ENCODE measurements around the gene PRR23A. TPM values are rescaled to one million over a fixed set of nuclear protein-coding genes. Genes with fewer than 3 reads are reported as not detected.

PRR23A gene
- total and polyA plus RNA-seq, 2 of the 8 experiments (the other 6 are each of a cell fraction or from before 2014, with no cell fraction given): not detected

GRCh38 chr3:139020036-139020867 is 14.2 kb upstream of the PRR23A start (continued):
- TF ChIP-seq CHD7 (IDR thresholded peaks at IDR 0.05; ENCODE audit: insufficient replicate concordance, low read length): no peak
- TF ChIP-seq SP4 (IDR thresholded peaks at IDR 0.05; ENCODE audit: low read length): no peak
- TF ChIP-seq CREB1 (IDR thresholded peaks at IDR 0.05): no peak
- no peak for TF ChIP-seq POLR2A (IDR thresholded peaks at IDR 0.05; ENCODE audit: control extremely low read depth in 1 of 2, low read depth in 2 of 2, low read length in 2 of 2)
- no peak for TF ChIP-seq SP1 (IDR thresholded peaks at IDR 0.05; ENCODE audit: low read depth, low read length)
- TF ChIP-seq RFX5 (IDR thresholded peaks at IDR 0.05; ENCODE audit: borderline replicate concordance, low read depth, low read length): no peak
- TF ChIP-seq NRF1 (IDR thresholded peaks at IDR 0.05; ENCODE audit: low read depth, low read length): no peak
- no peak for TF ChIP-seq SIRT6 (IDR thresholded peaks at IDR 0.05; ENCODE audit: low read length)
- TF ChIP-seq E2F6 (IDR thresholded peaks at IDR 0.05): no peak
- TF ChIP-seq TAF1 (IDR thresholded peaks at IDR 0.05; ENCODE audit: low read depth, low read length): no peak
- TF ChIP-seq POLR2AphosphoS5 (IDR thresholded peaks at IDR 0.05; ENCODE audit: low read depth, low read length): no peak
- no peak for TF ChIP-seq SP2 (IDR thresholded peaks at IDR 0.05; ENCODE audit: low read length)

Data from H1 (cell line).